ENCODE measurements around the gene MRPS9. TPM values are rescaled to one million over a fixed set of nuclear protein-coding genes. Genes with fewer than 3 reads are reported as not detected.

MRPS9 gene
- total RNA-seq, 1 experiment from 2014 or later: 68.6 TPM

DNA sequence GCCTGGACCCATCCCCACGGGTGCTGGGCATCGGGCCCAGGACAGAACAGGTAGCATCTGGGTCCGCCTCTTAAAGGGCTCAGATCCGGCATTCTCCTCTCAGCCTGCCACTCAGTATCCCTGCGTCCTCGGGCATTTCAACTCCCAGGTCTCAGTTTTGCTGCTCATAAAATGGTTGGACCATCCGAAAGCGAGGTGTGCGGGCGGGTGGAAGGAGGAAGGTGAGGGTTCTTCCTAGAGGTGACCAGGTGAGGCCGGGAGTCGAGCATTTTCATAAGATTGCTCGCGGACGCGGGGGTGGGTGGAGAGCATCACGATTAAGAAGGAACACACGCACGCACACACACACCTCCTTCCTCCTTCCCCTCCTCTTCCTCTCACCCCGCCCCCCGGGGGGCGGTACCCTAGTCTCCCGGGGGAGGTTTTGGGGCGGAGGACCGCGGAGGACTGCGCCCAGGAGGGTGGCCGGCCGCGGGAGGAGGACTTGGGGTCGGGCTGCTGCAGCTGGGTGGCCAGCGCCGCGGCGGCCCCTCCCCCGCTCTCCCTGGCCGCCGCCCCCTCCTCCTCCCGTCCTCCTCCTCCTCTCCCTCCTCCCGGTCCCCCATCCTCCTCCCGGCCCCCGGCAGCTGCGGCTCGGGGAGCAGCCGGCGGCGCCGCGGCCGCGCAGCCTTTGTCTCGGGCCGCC, 105.7 kb downstream of the MRPS9 start:
- Mint-ChIP-seq H3K27ac (ENCODE audit: unreplicated experiment) (no peak overlapping the region), H3K4me3 (ENCODE audit: unreplicated experiment) (peak overlapping the region; percentile 63), H3K27me3 (ENCODE audit: insufficient read depth, unreplicated experiment) (peaks cover 32% of the 10 kb centered on the region), H3K4me1 (ENCODE audit: low read depth, unreplicated experiment) (peaks cover 8% of the 10 kb centered on the region), H3K36me3 (ENCODE audit: insufficient read depth, unreplicated experiment) (no peaks in the 10 kb centered on the region), H3K9me3 (ENCODE audit: unreplicated experiment) (no peaks in the 10 kb centered on the region)
- ChIA-PET POLR2A (no interaction called here), CTCF (no interaction called here)
- DNase-seq: no peak
- Histone ChIP-seq H3K9me3 (no peaks in the 10 kb centered on the region), H3K4me3 (ENCODE audit: low read depth, low read length) (peak overlapping the region; percentile 18; the same call in 1 of the 2 replicates), H3K36me3 (ENCODE audit: control insufficient read depth, insufficient read depth, low read length) (no peaks in the 10 kb centered on the region), H3K27me3 (replicated peaks; ENCODE audit: control insufficient read depth, insufficient read depth, low read length) (peaks cover 3% of the 10 kb centered on the region), H3K4me1 (peaks cover 5% of the 10 kb centered on the region)
- BruUV-seq (replicated peaks): no TSS peak
- intact Hi-C loops (cut with micrococcal nuclease; ENCODE audit: unreplicated experiment): no loop called here
- TF ChIP-seq, protein P1, sequence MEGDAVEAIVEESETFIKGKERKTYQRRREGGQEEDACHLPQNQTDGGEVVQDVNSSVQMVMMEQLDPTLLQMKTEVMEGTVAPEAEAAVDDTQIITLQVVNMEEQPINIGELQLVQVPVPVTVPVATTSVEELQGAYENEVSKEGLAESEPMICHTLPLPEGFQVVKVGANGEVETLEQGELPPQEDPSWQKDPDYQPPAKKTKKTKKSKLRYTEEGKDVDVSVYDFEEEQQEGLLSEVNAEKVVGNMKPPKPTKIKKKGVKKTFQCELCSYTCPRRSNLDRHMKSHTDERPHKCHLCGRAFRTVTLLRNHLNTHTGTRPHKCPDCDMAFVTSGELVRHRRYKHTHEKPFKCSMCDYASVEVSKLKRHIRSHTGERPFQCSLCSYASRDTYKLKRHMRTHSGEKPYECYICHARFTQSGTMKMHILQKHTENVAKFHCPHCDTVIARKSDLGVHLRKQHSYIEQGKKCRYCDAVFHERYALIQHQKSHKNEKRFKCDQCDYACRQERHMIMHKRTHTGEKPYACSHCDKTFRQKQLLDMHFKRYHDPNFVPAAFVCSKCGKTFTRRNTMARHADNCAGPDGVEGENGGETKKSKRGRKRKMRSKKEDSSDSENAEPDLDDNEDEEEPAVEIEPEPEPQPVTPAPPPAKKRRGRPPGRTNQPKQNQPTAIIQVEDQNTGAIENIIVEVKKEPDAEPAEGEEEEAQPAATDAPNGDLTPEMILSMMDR (IDR thresholded peaks at IDR 0.05; ENCODE audit: insufficient read depth in 1 of 2, low read depth in 1 of 2, low read length in 1 of 2, severe bottlenecking in 1 of 2, unreplicated experiment in 1 of 2): no peak

DNA sequence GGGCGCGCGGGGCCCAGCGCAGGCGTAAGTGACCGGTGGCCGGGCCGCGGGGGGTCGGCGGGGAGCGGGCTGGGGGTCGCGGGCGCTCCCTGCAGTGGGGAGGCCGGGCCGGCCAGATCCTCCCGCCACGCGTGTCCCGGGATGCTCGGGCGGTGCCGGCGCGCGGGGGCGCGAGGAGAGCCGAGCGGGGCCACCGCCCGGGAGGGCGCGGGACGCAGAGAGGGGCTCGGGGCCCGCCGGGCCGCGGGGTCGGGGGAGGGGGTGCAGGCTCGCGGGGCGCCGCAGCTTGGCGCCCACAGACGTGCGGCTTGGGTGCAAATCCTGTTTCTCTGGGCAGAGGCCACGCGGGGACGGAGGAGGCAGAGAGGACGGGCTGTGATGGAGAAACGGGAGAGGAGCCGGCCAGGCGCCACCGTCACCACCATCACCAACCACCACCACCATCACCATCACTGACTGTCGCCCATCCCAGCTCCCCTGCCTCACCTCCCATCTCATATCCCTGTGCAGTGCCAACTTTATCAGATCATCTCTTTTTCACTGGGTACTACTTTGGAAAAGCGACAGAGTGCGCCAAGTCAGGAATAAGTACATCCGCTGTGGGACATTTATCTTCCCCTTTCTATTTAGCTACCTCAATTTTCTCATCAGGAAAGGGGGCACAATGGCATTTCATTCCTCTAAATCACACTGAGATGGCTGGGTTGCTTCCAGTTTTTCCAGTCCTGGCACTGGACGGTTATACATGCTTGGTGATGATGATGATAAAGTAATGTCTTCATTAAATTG, 106.5 kb downstream of the MRPS9 start:
- no peaks in the 10 kb centered on the region for H3K36me3 Mint-ChIP-seq (ENCODE audit: insufficient read depth, unreplicated experiment)
- Histone ChIP-seq H3K36me3 (ENCODE audit: control insufficient read depth, insufficient read depth, low read length) (no peaks in the 10 kb centered on the region), H3K4me3 (ENCODE audit: low read depth, low read length) (no peak overlapping the region), H3K9me3 (no peaks in the 10 kb centered on the region), H3K27me3 (replicated peaks; ENCODE audit: control insufficient read depth, insufficient read depth, low read length) (peaks cover 3% of the 10 kb centered on the region), H3K4me1 (peaks cover 5% of the 10 kb centered on the region)
- peaks cover 36% of the 10 kb centered on the region for H3K27me3 Mint-ChIP-seq (ENCODE audit: insufficient read depth, unreplicated experiment)
- H3K4me3 Mint-ChIP-seq (ENCODE audit: unreplicated experiment): peak overlapping the region; percentile 66
- ChIA-PET POLR2A (no interaction called here), CTCF (no interaction called here)
- no peaks in the 10 kb centered on the region for H3K9me3 Mint-ChIP-seq (ENCODE audit: unreplicated experiment)
- DNase-seq: no peak
- BruUV-seq (replicated peaks): no TSS peak
- no peak overlapping the region for H3K27ac Mint-ChIP-seq (ENCODE audit: unreplicated experiment)
- peaks cover 8% of the 10 kb centered on the region for H3K4me1 Mint-ChIP-seq (ENCODE audit: low read depth, unreplicated experiment)
- intact Hi-C loops (cut with micrococcal nuclease; ENCODE audit: unreplicated experiment): no loop called here
- TF ChIP-seq, protein P1 (IDR thresholded peaks at IDR 0.05; ENCODE audit: insufficient read depth in 1 of 2, low read depth in 1 of 2, low read length in 1 of 2, severe bottlenecking in 1 of 2, unreplicated experiment in 1 of 2): no peak

GRCh38 chr2:105144941-105145300, 107.1 kb downstream of the MRPS9 start:
- Mint-ChIP-seq H3K27ac (ENCODE audit: unreplicated experiment) (no peak overlapping the region), H3K4me1 (ENCODE audit: low read depth, unreplicated experiment) (peaks cover 6% of the 10 kb centered on the region), H3K36me3 (ENCODE audit: insufficient read depth, unreplicated experiment) (no peaks in the 10 kb centered on the region), H3K4me3 (ENCODE audit: unreplicated experiment) (peak overlapping the region; percentile 66), H3K9me3 (ENCODE audit: unreplicated experiment) (no peaks in the 10 kb centered on the region), H3K27me3 (ENCODE audit: insufficient read depth, unreplicated experiment) (peaks cover 34% of the 10 kb centered on the region)
- ChIA-PET POLR2A (no interaction called here), CTCF (interaction anchor here (0.6 kb wide), 1 partner anchor 30 kb away, joined by 4 read pairs; no protein-coding TSS in a partner anchor)
- Histone ChIP-seq H3K4me3 (ENCODE audit: low read depth, low read length) (no peak overlapping the region), H3K36me3 (ENCODE audit: control insufficient read depth, insufficient read depth, low read length) (no peaks in the 10 kb centered on the region), H3K27me3 (replicated peaks; ENCODE audit: control insufficient read depth, insufficient read depth, low read length) (peaks cover 3% of the 10 kb centered on the region), H3K4me1 (peaks cover 5% of the 10 kb centered on the region), H3K9me3 (no peaks in the 10 kb centered on the region)
- no peak for DNase-seq
- no TSS peak for BruUV-seq (replicated peaks)
- intact Hi-C loops (cut with micrococcal nuclease; ENCODE audit: unreplicated experiment): no loop called here
- TF ChIP-seq, protein P1 (IDR thresholded peaks at IDR 0.05; ENCODE audit: insufficient read depth in 1 of 2, low read depth in 1 of 2, low read length in 1 of 2, severe bottlenecking in 1 of 2, unreplicated experiment in 1 of 2): no peak
